ENCODE results near the gene SYT1. TPM values are rescaled to one million over a fixed set of nuclear protein-coding genes. Genes with fewer than 3 reads are reported as not detected.
A peak's percentile ranks its signal among the peaks of the same experiment; 100 is the strongest.

Gene SYT1
- total RNA-seq, 6 experiments from 2014 or later, result 3.5 to 10.5 (median 9.1) TPM

DNA sequence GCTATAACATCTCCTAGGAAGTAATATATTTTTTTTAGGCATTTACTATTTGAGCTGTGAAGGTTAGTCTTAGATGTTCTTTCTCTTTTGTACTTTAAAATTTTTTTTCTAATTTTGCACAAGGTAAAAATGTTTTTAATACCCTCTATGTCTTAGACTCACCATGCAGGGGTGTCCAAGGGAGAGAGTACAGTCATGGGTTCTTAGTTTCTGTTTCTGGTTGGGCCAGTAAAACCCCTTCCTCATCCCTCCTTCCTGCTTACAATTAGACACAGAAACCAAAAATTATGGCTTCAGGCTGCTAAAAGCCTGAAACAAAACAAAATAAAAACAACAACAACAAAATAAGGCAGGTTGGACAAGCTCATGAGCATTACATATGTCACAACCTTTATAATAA, 193.0 kb downstream of the SYT1 start:
- peaks cover 9% of the 10 kb centered on the region; the same call in 1 of the 2 replicates for H3K36me3 Mint-ChIP-seq (ENCODE audit: low read depth)
- TF ChIP-seq, protein P1, sequence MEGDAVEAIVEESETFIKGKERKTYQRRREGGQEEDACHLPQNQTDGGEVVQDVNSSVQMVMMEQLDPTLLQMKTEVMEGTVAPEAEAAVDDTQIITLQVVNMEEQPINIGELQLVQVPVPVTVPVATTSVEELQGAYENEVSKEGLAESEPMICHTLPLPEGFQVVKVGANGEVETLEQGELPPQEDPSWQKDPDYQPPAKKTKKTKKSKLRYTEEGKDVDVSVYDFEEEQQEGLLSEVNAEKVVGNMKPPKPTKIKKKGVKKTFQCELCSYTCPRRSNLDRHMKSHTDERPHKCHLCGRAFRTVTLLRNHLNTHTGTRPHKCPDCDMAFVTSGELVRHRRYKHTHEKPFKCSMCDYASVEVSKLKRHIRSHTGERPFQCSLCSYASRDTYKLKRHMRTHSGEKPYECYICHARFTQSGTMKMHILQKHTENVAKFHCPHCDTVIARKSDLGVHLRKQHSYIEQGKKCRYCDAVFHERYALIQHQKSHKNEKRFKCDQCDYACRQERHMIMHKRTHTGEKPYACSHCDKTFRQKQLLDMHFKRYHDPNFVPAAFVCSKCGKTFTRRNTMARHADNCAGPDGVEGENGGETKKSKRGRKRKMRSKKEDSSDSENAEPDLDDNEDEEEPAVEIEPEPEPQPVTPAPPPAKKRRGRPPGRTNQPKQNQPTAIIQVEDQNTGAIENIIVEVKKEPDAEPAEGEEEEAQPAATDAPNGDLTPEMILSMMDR (IDR thresholded peaks at IDR 0.05), result no peak
- DNase-seq, result no peak
- no peaks in the 10 kb centered on the region; the same call in 1 of the 2 replicates for H3K27me3 Mint-ChIP-seq (ENCODE audit: insufficient read depth)
- H3K9me3 Mint-ChIP-seq, result no peaks in the 10 kb centered on the region
- peak overlapping the region; percentile 42 for H3K4me3 Mint-ChIP-seq
- peak overlapping the region; percentile 66 for H3K27ac Mint-ChIP-seq
- peaks cover 52% of the 10 kb centered on the region for H3K4me1 Mint-ChIP-seq (ENCODE audit: low read depth)

DNA sequence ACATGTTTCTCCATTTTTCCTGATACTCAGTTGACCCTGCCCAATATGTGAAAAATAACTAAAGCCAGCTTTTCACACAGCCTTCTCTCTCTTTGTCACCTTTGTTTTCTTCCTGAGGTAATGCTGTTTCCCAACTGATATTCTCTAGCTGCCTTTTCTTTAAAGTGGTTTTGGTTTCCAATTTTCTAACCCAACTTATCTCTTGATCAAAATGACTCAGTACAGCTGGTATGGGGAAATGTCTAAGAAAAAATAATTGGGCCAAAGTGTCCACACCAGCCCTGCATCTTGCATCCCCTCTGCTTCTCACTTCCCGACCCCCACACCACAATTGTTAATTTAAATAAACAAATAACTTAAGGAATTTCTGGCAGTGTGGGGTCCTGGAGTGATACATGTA, 193.8 kb downstream of the SYT1 start:
- Mint-ChIP-seq H3K4me1 (ENCODE audit: low read depth) (peaks cover 59% of the 10 kb centered on the region), H3K9me3 (no peaks in the 10 kb centered on the region), H3K27me3 (ENCODE audit: insufficient read depth) (no peaks in the 10 kb centered on the region; the same call in 1 of the 2 replicates), H3K27ac (peak overlapping the region; percentile 48), H3K36me3 (ENCODE audit: low read depth) (peaks cover 9% of the 10 kb centered on the region; the same call in 1 of the 2 replicates), H3K4me3 (peak overlapping the region; percentile 44; the same call in 1 of the 2 replicates)
- DNase-seq, result peak; percentile 56
- TF ChIP-seq, protein P1 (IDR thresholded peaks at IDR 0.05), result no peak

DNA sequence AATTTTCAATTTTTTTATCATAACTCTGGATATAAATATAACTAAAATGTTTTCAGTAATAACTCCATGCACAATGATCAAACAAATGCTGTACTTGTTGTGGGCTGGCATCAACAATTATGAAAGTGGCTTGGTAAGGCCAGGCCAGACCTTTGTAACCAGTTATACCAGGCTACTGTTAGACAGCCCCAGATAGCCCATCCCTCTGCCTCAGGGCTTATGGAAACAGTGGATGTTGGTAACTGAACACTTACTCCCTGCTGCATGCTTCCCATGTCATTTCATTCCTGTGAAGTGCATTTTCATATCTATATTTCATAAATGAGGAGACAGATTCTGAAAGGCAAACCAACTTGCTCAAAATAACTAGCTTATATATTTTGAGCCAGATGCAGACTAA, 195.0 kb downstream of the SYT1 start:
- TF ChIP-seq, protein P1 (IDR thresholded peaks at IDR 0.05), result no peak
- Mint-ChIP-seq H3K27me3 (ENCODE audit: insufficient read depth) (no peaks in the 10 kb centered on the region; the same call in 1 of the 2 replicates), H3K9me3 (no peaks in the 10 kb centered on the region), H3K27ac (no peak overlapping the region), H3K4me1 (ENCODE audit: low read depth) (peaks cover 59% of the 10 kb centered on the region), H3K4me3 (no peak overlapping the region), H3K36me3 (ENCODE audit: low read depth) (peaks cover 9% of the 10 kb centered on the region; the same call in 1 of the 2 replicates)
- no peak for DNase-seq

DNA sequence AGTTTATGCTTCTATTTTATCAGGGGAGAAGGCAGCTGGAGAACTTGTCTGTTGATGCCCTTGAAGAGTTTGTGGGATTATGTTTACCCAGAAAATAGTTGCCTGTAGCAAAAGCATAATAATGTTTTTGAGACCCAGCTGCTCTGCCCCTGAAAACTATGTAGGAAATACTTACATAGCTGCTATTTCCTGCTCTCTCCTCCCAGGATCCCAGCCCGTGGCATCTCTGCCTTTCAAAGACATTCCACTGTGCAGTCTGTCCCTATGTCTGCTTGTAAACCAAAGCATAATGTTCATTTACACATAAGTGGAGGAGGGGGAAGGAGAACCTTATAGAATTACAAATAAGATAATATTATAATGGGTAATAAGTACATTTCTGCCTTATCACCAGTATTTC, 198.7 kb downstream of the SYT1 start:
- H3K27ac Mint-ChIP-seq, result peak overlapping the region; percentile 38; the same call in 1 of the 2 replicates
- no peak overlapping the region for H3K4me3 Mint-ChIP-seq
- peaks cover 23% of the 10 kb centered on the region for H3K4me1 Mint-ChIP-seq (ENCODE audit: low read depth)
- H3K36me3 Mint-ChIP-seq (ENCODE audit: low read depth), result peaks cover 9% of the 10 kb centered on the region; the same call in 1 of the 2 replicates
- no peak for DNase-seq
- TF ChIP-seq, protein P1 (IDR thresholded peaks at IDR 0.05), result no peak
- no peaks in the 10 kb centered on the region; the same call in 1 of the 2 replicates for H3K27me3 Mint-ChIP-seq (ENCODE audit: insufficient read depth)
- no peaks in the 10 kb centered on the region for H3K9me3 Mint-ChIP-seq

DNA sequence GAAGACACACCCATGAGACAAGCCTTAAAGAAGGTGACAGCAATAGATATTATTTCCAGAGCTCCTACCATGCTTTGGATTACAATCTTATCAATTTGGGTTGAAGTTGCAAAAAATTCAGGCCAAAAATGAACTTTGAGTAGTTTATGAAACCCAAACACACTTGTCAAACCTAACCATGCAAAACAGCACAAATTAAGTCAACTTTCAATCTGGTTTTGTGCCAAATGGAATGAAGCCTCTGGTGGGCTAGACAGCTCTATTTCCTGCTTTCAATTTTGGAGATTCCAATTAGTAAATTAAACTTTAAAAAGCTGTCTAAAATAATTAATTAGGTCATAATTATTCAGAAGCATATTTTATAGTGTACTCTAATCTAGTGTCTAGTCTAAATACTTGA, 203.4 kb downstream of the SYT1 start:
- DNase-seq, result no peak
- H3K4me1 Mint-ChIP-seq (ENCODE audit: low read depth), result peaks cover 11% of the 10 kb centered on the region
- no peaks in the 10 kb centered on the region for H3K9me3 Mint-ChIP-seq
- no peak overlapping the region for H3K27ac Mint-ChIP-seq
- H3K36me3 Mint-ChIP-seq (ENCODE audit: low read depth), result no peaks in the 10 kb centered on the region
- peaks cover 2% of the 10 kb centered on the region for H3K27me3 Mint-ChIP-seq (ENCODE audit: insufficient read depth)
- TF ChIP-seq, protein P1 (IDR thresholded peaks at IDR 0.05), result no peak
- H3K4me3 Mint-ChIP-seq, result no peak overlapping the region
